HG02571 (cell line): Measurements from ENCODE around the gene XKR7.
A peak's percentile ranks its signal among the peaks of the same experiment; 100 is the strongest.

Experiments used
- ATAC-seq: cut with Tn5 transposase; IDR thresholded peaks from one replicate; pipeline ENCODE4 v1.9.1; 2021; ENCODE audit warnings: mild to moderate bottlenecking, moderate library complexity; ENCODE audit not compliant: unreplicated experiment

Gene XKR7

GRCh38 chr20:31943052-31943471 is 24.9 kb upstream of the XKR7 start:
- ATAC-seq: no peak

GRCh38 chr20:31945319-31945718 is 22.6 kb upstream of the XKR7 start:
- no peak for ATAC-seq

- no peak for ATAC-seq
These were observed 22.2 kb upstream of the XKR7 start for GRCh38 chr20:31945785-31946184.

GRCh38 chr20:31948008-31948407 is 19.9 kb upstream of the XKR7 start:
- ATAC-seq: no peak

- ATAC-seq: no peak
These were observed 17.9 kb upstream of the XKR7 start for GRCh38 chr20:31949877-31950646.

- ATAC-seq: no peak
These were observed 16.8 kb upstream of the XKR7 start for GRCh38 chr20:31951203-31951529.

- ATAC-seq: peak; percentile 86
These were observed 16.2 kb upstream of the XKR7 start, which contains the start of gene PDRG1 for GRCh38 chr20:31951530-31952453. Gene PDRG1, minus strand, starts transcription at chr20:31952046. Its CDS starts 85 bp downstream, at chr20:31951961.

- ATAC-seq: no peak
These were observed 14.3 kb upstream of the XKR7 start for GRCh38 chr20:31953556-31954148.

GRCh38 chr20:31954500-31954899 is 13.5 kb upstream of the XKR7 start:
- no peak for ATAC-seq

GRCh38 chr20:31956556-31957526 is 11.1 kb upstream of the XKR7 start:
- ATAC-seq: no peak

- ATAC-seq: no peak
These were observed 5.2 kb upstream of the XKR7 start for GRCh38 chr20:31962761-31963160.

- no peak for ATAC-seq
These were observed 4.1 kb upstream of the XKR7 start for GRCh38 chr20:31963889-31964288.

GRCh38 chr20:31966991-31967655 is 828 bp upstream of the XKR7 start:
- ATAC-seq: no peak

GRCh38 chr20:31968291-31969126 is 558 bp downstream of the XKR7 start:
- no peak for ATAC-seq

- no peak for ATAC-seq
These were observed 2.0 kb downstream of the XKR7 start for GRCh38 chr20:31969991-31970390.

GRCh38 chr20:31972471-31973021 is 4.6 kb downstream of the XKR7 start:
- no peak for ATAC-seq

GRCh38 chr20:31974296-31974695 is 6.3 kb downstream of the XKR7 start:
- no peak for ATAC-seq

- no peak for ATAC-seq
These were observed 7.1 kb downstream of the XKR7 start for GRCh38 chr20:31974951-31975487.
